ENCODE results near the gene CD47.

The CD47 gene

DNA sequence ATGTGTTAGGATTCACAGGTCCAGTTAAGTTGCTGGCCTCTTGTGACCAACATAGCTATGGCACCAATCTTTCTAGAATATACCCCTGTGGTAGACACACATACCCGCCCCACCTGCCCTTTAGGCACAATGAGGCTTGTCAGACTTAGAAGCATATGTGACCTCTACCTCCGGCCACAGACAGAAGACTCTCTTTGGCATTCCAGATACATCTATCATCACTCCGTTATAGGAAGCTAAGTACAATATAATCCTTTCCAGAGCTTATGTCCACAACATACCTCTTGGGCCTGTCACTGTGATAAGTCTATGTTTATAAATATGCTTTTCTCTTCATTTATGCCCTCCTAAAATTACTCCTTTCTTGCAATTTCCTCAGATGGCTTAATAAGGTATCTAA is 39.8 kb downstream of the CD47 start:
- DNase-seq (ENCODE audit: low read depth) = no peak

DNA sequence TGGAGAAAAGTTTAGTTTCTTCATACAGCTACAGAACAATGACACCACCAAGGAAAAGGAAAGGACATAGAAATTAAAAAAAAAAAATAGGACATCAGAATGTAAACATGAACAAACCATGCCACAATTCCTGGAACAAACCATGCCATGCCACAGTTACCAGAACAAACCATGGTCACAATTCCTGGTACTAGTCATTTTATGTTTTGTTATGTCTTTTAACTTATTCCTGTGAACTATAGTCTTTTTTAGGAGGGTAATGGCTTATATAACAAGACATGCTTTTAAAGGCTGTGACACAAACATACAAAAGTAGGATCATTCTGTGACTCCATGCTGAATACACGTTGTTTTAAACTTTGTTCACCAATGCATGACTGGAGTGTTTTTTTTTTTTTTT is 42.8 kb downstream of the CD47 start:
- no peak for DNase-seq (ENCODE audit: low read depth)

DNA sequence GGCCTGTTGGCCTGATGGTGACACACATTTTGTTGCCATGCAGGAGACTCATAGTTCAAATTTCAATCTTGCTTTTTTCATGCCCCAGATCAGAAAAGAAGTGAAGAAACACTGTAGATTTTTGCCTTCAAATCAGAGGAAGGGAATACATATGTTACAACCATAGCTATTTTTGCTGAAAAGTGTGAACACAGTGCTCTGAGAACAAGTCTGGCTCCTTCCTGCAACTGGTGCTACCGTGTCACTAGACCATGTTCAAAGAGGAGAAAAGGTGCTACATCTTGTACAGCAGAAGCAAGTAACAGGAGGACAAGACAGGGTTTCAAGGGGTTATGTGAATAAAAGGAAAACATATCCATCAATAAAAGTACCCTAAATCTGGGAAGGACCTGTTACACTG is 44.6 kb downstream of the CD47 start:
- no peak for DNase-seq (ENCODE audit: low read depth)

DNA sequence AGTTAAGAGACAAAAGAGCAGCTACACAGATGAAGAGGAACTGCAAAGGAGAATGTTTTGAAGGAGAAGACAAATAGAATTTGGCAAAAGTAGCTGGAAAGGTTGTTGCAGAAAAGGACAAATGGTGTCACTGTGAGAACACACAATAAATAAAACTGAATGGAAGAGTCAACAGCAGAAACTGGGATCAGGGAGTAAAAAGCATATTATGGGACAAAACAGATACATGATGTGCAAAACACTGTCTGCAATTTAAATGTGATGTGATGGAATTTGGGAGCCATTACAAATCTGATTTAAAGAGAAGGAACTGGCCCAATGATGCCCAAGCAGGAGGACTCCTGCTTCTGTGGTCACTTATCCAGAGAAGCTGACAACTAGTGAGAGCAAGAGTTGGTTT is 46.1 kb downstream of the CD47 start:
- DNase-seq (ENCODE audit: low read depth) = no peak

- DNase-seq (ENCODE audit: low read depth) = no peak
Observed at GRCh38 chr3:108042300-108042699, 48.5 kb downstream of the CD47 start.

GRCh38 chr3:108041253-108041652 is 49.6 kb downstream of the CD47 start:
- no peak for DNase-seq (ENCODE audit: low read depth)

DNA sequence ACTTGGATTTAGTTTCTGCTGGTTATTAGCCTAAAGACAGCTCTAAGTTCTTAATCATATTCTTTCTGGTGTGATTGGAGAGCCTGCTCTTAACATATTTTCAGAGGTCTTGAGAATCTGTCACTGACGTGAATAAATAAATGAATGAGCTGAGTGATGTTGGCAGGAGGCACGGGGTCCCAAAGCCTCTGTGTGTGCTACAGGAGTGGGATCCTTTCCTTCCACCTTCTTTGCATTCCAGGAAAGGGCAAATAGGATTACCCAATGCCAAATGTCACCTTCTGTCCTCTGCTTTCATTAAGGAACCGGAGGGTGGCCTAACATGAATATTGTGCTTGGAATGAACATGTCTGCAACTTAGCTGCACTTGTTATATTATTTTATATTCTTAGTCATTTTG is 53.1 kb downstream of the CD47 start:
- no peak for DNase-seq (ENCODE audit: low read depth)

DNA sequence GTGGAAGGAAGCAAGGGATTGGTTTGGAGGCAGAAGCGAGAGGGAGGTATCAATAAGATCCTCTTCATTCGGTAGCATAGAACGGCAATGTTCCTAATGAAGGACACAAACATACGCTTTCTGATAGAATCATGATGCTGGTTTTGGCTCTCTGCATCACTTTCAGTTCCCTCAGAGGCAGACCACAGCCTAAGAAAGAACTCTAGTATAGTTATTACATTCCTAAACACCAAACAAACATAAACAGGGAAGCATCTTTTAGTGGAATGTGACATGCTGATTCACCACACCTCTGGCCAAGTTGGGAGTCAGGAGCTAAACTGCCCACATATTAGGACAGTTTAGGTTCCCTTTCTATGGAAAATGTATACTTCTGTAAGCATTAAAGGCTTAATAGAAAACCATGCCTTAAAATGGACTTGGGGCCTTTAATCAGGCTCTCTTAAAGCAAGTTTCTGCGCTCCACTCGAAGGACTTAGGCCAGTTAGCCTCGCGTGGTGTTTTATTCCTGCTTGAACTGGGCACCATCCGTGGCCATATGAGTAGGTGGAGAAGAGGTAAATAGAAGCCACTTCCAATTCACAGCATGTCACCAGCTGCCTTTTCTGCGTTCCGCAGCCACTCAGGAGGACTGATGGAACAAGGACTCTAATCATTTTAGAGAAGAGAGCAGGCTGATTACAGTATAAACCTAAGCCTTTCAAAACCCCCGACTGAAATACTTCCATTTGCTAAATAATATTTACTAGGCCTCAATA is 53.7 kb downstream of the CD47 start:
- DNase-seq (ENCODE audit: low read depth) = no peak

GRCh38 chr3:108036401-108036800 is 54.4 kb downstream of the CD47 start:
- DNase-seq (ENCODE audit: low read depth) = no peak

GRCh38 chr3:108035751-108036150 is 55.1 kb downstream of the CD47 start:
- DNase-seq (ENCODE audit: low read depth) = no peak

- DNase-seq (ENCODE audit: low read depth) = no peak
Observed at GRCh38 chr3:108031895-108032294, 58.9 kb downstream of the CD47 start.

GRCh38 chr3:108030960-108031359 is 59.9 kb downstream of the CD47 start:
- no peak for DNase-seq (ENCODE audit: low read depth)

- DNase-seq (ENCODE audit: low read depth) = no peak
Observed at GRCh38 chr3:108029466-108029865, 61.4 kb downstream of the CD47 start.

DNA sequence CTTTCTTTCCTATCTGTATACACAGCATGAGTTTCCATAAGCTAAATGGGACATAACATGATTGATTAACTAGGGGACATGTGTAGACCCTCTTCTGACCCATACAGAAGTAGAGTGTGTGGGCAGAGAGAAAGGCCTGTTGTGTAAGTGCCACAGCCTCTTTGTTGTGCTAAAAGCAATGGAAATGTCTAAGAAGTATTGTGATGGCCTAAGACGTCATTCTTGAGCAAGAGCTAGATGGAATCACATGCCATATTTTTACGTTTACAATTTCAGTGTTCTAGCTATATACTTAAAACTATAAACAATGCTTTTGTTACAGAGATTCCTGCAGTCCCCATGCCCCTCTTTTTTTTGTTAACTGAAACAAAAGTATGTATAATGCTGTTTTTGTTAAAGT is 61.9 kb downstream of the CD47 start:
- no peak for DNase-seq (ENCODE audit: low read depth)

DNA sequence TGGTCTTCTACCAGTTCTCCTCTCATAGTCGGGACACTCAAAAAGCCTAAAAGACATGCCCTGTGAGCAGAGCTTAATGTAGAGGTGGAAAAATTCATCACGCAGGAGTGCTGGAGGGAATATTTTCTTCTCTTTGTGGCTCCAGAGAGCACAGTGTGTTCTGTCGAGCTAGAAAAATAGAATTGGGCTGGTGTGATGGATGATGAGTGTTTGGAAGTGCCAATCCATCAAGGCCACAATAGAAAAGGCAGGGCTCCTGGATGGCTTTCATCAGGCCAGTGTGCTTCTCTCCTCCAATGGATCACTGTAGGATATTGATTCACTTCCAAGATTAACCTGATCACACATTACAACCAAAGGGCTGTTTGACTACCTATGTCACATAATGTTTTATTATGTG is 65.7 kb downstream of the CD47 start:
- no peak for DNase-seq (ENCODE audit: low read depth)

DNA sequence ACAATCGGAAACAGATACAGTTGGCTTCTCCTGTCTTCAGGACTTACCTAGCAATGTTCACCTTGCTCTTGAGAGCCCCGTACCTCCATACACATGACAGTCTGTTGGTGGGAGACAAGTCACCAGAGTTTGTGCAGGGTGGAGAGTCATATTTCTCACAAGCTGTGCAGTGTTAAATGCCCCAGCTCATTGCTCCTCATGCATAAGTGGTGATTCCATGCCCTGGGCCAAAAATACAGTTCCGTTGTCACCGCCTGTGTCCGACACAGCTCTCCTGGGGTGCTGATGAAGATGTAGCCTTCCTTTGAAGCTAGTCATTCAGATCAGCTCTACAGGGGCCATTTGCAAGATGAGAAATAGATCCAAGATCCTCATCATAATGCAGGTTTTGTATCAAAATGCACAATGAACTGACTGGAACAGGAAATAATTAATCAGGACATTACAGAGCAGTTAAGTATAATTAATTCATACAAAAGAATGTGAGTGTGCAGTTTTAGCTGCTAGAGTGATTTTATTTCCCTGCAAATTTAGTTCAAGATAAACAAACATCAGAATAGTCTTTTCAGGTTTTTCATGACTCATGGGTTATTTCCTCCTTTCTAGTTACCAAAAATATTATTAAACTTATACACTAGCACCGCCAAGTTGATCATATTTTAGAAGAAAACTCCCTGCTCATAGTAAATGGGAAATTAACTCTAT is 66.5 kb downstream of the CD47 start:
- DNase-seq (ENCODE audit: low read depth) = no peak

DNA sequence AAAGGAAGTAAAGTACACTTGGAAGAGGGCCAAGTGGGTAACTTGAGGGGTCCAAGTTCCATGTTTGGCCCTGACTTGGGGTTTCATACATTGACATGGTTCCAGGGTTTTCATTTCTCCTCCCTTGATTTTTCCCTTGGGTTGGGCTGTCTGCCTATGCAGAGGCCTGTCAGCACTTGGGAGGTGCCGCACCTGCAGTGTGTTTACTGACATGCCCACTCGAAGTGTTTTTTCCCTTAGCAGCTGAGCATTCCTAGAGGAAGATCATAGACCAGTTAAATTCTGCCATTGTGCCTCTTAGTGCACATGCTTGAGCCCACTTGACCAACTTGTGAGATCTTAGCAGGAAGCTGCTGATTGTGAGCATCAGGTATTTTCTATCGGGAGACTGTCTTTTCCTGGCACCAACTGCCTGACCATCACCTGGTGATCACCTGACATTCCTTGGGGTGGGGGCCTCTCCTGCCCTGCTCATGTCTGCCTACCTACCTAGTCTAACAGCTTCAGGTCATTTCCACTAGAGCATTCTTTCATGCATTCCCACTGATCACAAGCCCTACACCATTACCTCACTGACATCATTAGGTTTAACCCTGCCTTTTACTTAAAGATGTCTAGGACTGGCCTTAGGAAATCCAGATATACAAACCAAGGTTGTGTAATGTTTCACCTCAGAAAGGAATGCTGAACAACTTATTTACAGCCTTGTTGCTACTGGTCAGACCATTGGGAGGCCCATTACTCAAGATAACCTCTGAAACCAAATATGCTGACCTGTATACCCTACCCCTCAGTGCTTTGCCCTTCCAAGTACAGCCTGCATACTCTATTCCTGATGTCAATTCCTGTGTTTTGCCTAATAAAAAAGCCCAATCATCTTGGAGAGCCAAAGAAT is 68.3 kb downstream of the CD47 start:
- no peak for DNase-seq (ENCODE audit: low read depth)

GRCh38 chr3:108021533-108021932 is 69.3 kb downstream of the CD47 start:
- DNase-seq (ENCODE audit: low read depth) = no peak

DNA sequence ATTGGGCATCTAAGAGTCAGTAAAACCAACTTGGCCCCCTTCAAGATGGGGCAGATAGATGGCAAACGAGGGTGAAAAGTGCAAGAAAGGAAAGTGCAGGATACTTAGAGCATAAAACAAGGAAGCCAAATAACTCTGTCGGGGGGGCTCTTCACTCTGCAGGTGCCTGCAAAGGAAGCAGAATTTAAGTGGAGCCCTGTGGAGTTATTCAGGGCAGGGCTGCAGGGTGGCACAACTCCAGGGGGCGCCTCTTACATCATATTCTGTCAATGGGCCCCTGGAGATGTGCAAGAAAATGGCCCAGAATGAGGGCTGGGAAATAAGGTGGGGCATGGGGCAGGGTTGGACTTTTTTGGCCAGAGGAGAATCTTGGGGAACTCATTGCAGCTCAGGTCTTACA is 69.7 kb downstream of the CD47 start:
- no peak for DNase-seq (ENCODE audit: low read depth)

DNA sequence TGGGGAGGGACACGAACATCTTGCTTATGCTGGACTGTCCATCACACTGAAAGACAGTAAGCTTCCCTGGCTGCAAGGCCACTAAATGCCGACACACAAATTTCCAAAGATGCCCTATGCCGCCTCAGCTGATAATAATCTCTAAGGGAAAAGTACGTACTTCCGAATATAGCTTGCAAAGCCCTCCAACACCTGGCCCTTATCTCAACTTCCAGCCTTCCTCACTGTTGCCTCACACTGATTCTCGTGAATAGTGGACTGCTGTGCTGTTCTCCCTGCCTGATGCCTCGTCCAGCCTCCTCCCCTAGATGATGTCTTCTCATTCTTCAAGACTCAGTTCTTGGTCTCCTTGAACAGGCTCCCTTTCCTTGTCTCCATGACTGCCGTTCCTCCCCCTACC is 72.3 kb downstream of the CD47 start:
- DNase-seq (ENCODE audit: low read depth) = no peak

DNA sequence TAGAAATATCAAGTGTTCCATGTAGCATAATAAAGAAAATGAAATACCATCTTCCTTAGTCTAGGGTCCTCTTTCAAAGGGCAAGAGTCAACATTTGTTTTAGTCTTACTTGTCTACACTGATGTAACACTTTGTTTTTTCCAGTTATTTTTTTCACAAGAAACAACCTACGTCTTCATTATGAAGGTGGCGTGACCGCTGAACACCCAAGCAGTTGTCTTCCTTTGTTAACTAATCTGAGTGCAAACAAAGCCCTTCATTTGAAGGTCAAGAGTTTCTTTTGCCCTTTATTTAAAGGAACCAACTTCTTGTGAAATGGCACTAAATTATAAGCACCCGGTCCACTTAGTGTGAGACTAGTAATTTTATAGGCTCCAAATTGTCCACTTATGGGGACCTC is 73.2 kb downstream of the CD47 start:
- no peak for DNase-seq (ENCODE audit: low read depth)

GRCh38 chr3:108014943-108015342 is 75.9 kb downstream of the CD47 start:
- no peak for DNase-seq (ENCODE audit: low read depth)

Measured in activated gamma-delta T cell treated with anti-CD3 and anti-CD28 coated beads, Interleukin-2, amount 50 U/mL, for 16 hours (primary cell).